GM12872 (cell line): Measurements from ENCODE around the gene ARL13A.

Source experiments
- TF ChIP-seq, protein P1 (sequence below): IDR thresholded peaks from 3 replicates; pipeline ENCODE4 v1.5.1; 2011; ENCODE audit warnings: low read depth, mild to moderate bottlenecking, low read length, moderate library complexity; ENCODE audit not compliant: insufficient read depth

The ARL13A gene

GRCh38 chrX:100994352-100995281 is 25.1 kb downstream of the ARL13A start:
- TF ChIP-seq, protein P1, sequence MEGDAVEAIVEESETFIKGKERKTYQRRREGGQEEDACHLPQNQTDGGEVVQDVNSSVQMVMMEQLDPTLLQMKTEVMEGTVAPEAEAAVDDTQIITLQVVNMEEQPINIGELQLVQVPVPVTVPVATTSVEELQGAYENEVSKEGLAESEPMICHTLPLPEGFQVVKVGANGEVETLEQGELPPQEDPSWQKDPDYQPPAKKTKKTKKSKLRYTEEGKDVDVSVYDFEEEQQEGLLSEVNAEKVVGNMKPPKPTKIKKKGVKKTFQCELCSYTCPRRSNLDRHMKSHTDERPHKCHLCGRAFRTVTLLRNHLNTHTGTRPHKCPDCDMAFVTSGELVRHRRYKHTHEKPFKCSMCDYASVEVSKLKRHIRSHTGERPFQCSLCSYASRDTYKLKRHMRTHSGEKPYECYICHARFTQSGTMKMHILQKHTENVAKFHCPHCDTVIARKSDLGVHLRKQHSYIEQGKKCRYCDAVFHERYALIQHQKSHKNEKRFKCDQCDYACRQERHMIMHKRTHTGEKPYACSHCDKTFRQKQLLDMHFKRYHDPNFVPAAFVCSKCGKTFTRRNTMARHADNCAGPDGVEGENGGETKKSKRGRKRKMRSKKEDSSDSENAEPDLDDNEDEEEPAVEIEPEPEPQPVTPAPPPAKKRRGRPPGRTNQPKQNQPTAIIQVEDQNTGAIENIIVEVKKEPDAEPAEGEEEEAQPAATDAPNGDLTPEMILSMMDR = no peak

DNA sequence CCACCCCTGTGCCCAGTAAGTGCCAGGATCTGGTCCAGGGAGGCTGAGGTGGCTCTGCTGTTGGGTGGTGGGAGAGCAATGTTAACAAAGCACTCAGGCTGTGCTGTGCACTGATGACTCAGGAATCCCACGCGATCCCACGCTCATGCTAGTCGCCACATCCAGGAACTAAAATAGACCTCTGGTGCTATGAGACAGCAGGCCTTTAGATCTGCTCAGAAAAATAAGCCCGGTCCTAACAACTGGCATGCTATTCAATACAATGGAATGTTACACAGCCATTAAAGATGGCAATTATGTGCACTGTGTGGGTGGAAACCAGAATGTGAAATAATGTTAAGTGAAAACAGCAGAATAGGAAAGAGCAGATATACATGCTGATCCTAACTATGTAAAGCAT is 26.0 kb downstream of the ARL13A start:
- TF ChIP-seq, protein P1 = no peak

- TF ChIP-seq, protein P1 = no peak
Observed at GRCh38 chrX:100999451-100999850, 29.9 kb downstream of the ARL13A start.

GRCh38 chrX:101009090-101009489 is 39.6 kb downstream of the ARL13A start:
- TF ChIP-seq, protein P1 = no peak

- TF ChIP-seq, protein P1 = no peak
Observed at GRCh38 chrX:101022020-101022419, 52.5 kb downstream of the ARL13A start.

- TF ChIP-seq, protein P1 = no peak
Observed at GRCh38 chrX:101025126-101025525, 55.6 kb downstream of the ARL13A start.

- TF ChIP-seq, protein P1 = no peak
Observed at GRCh38 chrX:101028562-101028961, 59.1 kb downstream of the ARL13A start.
